Right lung (tissue), 5 donors: ENCODE measurements around the gene IL9. TPM values are rescaled to one million over a fixed set of nuclear protein-coding genes. Genes with fewer than 3 reads are reported as not detected.

Experiments
- DNase-seq, 2 donors: peaks; one replicate each; pipeline ENCODE4 v3.0.0-alpha.2; 2013
- polyA plus RNA-seq, 5 donors: library from polyadenylated mRNA; unstranded; fragments of 120-200 nt; gene quantifications; one replicate each; pipeline versions ENCODE4 v1.2.1 to v1.2.3, GENCODE V29; 2013; ENCODE audit warnings: inconsistent platforms in 1 of 5, low replicate concordance in 1 of 5; ENCODE audit not compliant: insufficient read length in 5 of 5, insufficient read depth in 1 of 5

IL9 gene
- polyA plus RNA-seq, 5 donors: not detected

GRCh38 chr5:135891791-135892190, 3.9 kb downstream of the IL9 start:
- DNase-seq: peak; percentile 19 to 32

GRCh38 chr5:135891268-135891667, 4.4 kb downstream of the IL9 start:
- peak; percentile 77 to 84 for DNase-seq

- peak in 1 of 2 donors; percentile 11 for DNase-seq
These were observed 4.8 kb downstream of the IL9 start for GRCh38 chr5:135890867-135891266.

- DNase-seq: peak; percentile 24 to 26
These were observed 5.3 kb downstream of the IL9 start for GRCh38 chr5:135890296-135890695.

GRCh38 chr5:135887881-135888614, 7.6 kb downstream of the IL9 start:
- peak in 1 of 2 donors; percentile 19 for DNase-seq

- DNase-seq: peak; percentile 42 to 65
These were observed 8.2 kb downstream of the IL9 start for GRCh38 chr5:135887447-135887864.

GRCh38 chr5:135886136-135886535, 9.5 kb downstream of the IL9 start:
- DNase-seq: no peak

GRCh38 chr5:135885031-135885430, 10.6 kb downstream of the IL9 start:
- DNase-seq: no peak

- no peak for DNase-seq
These were observed 12.2 kb downstream of the IL9 start for GRCh38 chr5:135883441-135883840.

GRCh38 chr5:135883026-135883425, 12.6 kb downstream of the IL9 start:
- no peak for DNase-seq

- no peak for DNase-seq
These were observed 13.8 kb downstream of the IL9 start for GRCh38 chr5:135881819-135882218.

- DNase-seq: no peak
These were observed 14.4 kb downstream of the IL9 start for GRCh38 chr5:135881244-135881643.

GRCh38 chr5:135880801-135881200, 14.8 kb downstream of the IL9 start:
- DNase-seq: no peak

GRCh38 chr5:135880278-135880677, 15.4 kb downstream of the IL9 start:
- no peak for DNase-seq

- DNase-seq: no peak
These were observed 16.1 kb downstream of the IL9 start for GRCh38 chr5:135879591-135879990.

- no peak for DNase-seq
These were observed 17.5 kb downstream of the IL9 start for GRCh38 chr5:135878156-135878620.

GRCh38 chr5:135877570-135878155, 18.0 kb downstream of the IL9 start:
- DNase-seq: no peak

GRCh38 chr5:135876146-135876545, 19.5 kb downstream of the IL9 start:
- DNase-seq: no peak

- DNase-seq: no peak
These were observed 20.1 kb downstream of the IL9 start for GRCh38 chr5:135875567-135875966.

GRCh38 chr5:135874461-135874860, 21.2 kb downstream of the IL9 start:
- DNase-seq: no peak

- DNase-seq: no peak
These were observed 21.8 kb downstream of the IL9 start for GRCh38 chr5:135873831-135874230.

GRCh38 chr5:135871268-135871915, 24.2 kb downstream of the IL9 start:
- no peak for DNase-seq

GRCh38 chr5:135869935-135870334, 25.7 kb downstream of the IL9 start:
- DNase-seq: no peak
